Heart left ventricle (tissue), 13 donors: ENCODE measurements around the gene SPTAN1.

ENCODE experiments used
- POLR2A ChIP-seq, 2 donors: fragments of 450-650 bp; IDR thresholded peaks; one replicate each; pipeline ENCODE4 v1.6.1; 2017; ENCODE audit warnings: antibody characterized with exemption in 2 of 2, mild to moderate bottlenecking in 2 of 2, moderate library complexity in 2 of 2
- TF ChIP-seq, protein P1 (sequence below), 12 donors: fragments of 200-600 bp; sonication (generic) in 4 of 12; IDR thresholded peaks; one replicate each; pipeline versions ENCODE4 v1.5.0 to v1.8.0; 2018 to 2022; ENCODE audit warnings: antibody characterized with exemption in 12 of 12, mild to moderate bottlenecking in 5 of 12
- donor health status: ischemic (EF 13 %, LVEDD 7.1; RV severe dilation, severe dysfunction).
- donor health status: DM: no; HTN: yes; CAD: no.
- donor health status: DM: no; HTN: no; CAD: no.
- donor health status: ischemic (EF 25% LVEDD 6.9; RV normal size, moderate dysfunction).
- donor health status: ischemic (EF 25% LVEDD 5.7; RV mildly dilated, moderate dysfunction).
- donor health status: ischemic (EF 35%, LVEDD 5.7; RV mildly dilated, moderate dysfunction).
- donor health status: nonischemic (EF 11% LVEDD 7.7; RV severe dilation, severe dysfunction).
- donor health status: DM: yes; HTN: yes; CAD: no.
- donor health status: PGD.
- donor health status: ischemic (EF 29% LVEDD 5.4; RV normal size, mild dysfunction).
- donor health status: nonischemic (EF 23%, LVEDD 6.1; RV moderate dilation, normal function).

DNA sequence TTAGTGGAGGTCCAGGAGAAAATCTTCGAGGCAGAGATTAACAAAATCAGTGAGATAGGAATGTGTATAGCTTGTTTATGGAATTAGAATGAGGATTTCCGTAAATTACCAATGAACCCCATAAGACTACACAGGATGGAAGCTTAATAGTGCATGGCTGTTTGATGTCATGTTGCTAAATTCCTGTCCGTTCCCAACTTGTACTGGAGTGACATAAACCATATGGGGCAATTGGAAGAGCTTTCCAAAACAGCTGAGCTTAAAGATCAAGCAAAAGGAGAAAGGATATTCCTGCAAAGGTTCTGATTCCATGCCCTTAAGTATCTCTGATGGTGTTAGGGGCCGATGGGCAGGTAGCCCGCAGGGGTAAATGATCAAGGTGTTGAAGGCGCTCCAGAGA, 30.4 kb upstream of the SPTAN1 start:
- TF ChIP-seq POLR2A (IDR thresholded peaks at IDR 0.05): no peak
- TF ChIP-seq, protein P1, sequence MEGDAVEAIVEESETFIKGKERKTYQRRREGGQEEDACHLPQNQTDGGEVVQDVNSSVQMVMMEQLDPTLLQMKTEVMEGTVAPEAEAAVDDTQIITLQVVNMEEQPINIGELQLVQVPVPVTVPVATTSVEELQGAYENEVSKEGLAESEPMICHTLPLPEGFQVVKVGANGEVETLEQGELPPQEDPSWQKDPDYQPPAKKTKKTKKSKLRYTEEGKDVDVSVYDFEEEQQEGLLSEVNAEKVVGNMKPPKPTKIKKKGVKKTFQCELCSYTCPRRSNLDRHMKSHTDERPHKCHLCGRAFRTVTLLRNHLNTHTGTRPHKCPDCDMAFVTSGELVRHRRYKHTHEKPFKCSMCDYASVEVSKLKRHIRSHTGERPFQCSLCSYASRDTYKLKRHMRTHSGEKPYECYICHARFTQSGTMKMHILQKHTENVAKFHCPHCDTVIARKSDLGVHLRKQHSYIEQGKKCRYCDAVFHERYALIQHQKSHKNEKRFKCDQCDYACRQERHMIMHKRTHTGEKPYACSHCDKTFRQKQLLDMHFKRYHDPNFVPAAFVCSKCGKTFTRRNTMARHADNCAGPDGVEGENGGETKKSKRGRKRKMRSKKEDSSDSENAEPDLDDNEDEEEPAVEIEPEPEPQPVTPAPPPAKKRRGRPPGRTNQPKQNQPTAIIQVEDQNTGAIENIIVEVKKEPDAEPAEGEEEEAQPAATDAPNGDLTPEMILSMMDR (IDR thresholded peaks at IDR 0.05): no peak
